HFFc6 (cell line): Measurements from ENCODE around the gene LYPD6. TPM values are rescaled to one million over a fixed set of nuclear protein-coding genes. Genes with fewer than 3 reads are reported as not detected.
"Not testable (repeated sequence)": the region's sequence is repeated elsewhere in the genome, so short reads cannot be mapped to it uniquely, and the experiment has no call there.

Experiments used
- DNase-seq: peaks from one replicate; pipeline ENCODE4 v3.0.0-alpha.2; 2018
- H3K27ac Mint-ChIP-seq: 2 replicates; pipeline ENCODE4 v1.8.0; 2020; ENCODE audit warnings: mild to moderate bottlenecking, mixed read lengths
- H3K27me3 Mint-ChIP-seq: 2 replicates; pipeline ENCODE4 v1.8.0; 2021; ENCODE audit warnings: mild to moderate bottlenecking, moderate library complexity, mixed read lengths; ENCODE audit not compliant: insufficient read depth
- H3K36me3 Mint-ChIP-seq: 2 replicates; pipeline ENCODE4 v1.8.0; 2021; ENCODE audit warnings: low read depth, mixed read lengths
- H3K4me1 Mint-ChIP-seq: 2 replicates; pipeline ENCODE4 v1.8.0; 2020; ENCODE audit warnings: low read depth, mixed read lengths
- H3K4me3 Mint-ChIP-seq: 2 replicates; pipeline ENCODE4 v1.8.0; 2020; ENCODE audit warnings: mild to moderate bottlenecking, moderate library complexity, mixed read lengths
- H3K9me3 Mint-ChIP-seq: 2 replicates; pipeline ENCODE4 v1.8.0; 2020; ENCODE audit warnings: mild to moderate bottlenecking, mixed read lengths
- total RNA-seq, 6 experiments: library from RNA; stranded (reverse); fragmentation: NEBNext Ultra II Directional; extraction: Animal tissue kit (Norgen Biotek cat#: 25700); gene quantifications; 2 replicates in 1 of 6; 3 replicates in 5 of 6; pipeline ENCODE4 v1.2.3, GENCODE V29; 2021
- TF ChIP-seq, protein P1 (sequence below): fragments of 200-600 bp; sonication (generic); IDR thresholded peaks from 2 replicates; pipeline ENCODE4 v1.5.0; 2021; ENCODE audit warnings: antibody characterized with exemption, mild to moderate bottlenecking

LYPD6 gene
- total RNA-seq, 6 experiments from 2014 or later: 16.7 to 29.4 (median 22.4) TPM

GRCh38 chr2:149489452-149489851, 159.1 kb downstream of the LYPD6 start:
- no peak for DNase-seq
- no peak overlapping the region for H3K27ac Mint-ChIP-seq
- no peaks in the 10 kb centered on the region for H3K9me3 Mint-ChIP-seq
- no peaks in the 10 kb centered on the region for H3K36me3 Mint-ChIP-seq
- TF ChIP-seq, protein P1, sequence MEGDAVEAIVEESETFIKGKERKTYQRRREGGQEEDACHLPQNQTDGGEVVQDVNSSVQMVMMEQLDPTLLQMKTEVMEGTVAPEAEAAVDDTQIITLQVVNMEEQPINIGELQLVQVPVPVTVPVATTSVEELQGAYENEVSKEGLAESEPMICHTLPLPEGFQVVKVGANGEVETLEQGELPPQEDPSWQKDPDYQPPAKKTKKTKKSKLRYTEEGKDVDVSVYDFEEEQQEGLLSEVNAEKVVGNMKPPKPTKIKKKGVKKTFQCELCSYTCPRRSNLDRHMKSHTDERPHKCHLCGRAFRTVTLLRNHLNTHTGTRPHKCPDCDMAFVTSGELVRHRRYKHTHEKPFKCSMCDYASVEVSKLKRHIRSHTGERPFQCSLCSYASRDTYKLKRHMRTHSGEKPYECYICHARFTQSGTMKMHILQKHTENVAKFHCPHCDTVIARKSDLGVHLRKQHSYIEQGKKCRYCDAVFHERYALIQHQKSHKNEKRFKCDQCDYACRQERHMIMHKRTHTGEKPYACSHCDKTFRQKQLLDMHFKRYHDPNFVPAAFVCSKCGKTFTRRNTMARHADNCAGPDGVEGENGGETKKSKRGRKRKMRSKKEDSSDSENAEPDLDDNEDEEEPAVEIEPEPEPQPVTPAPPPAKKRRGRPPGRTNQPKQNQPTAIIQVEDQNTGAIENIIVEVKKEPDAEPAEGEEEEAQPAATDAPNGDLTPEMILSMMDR: no peak
- peaks cover 4% of the 10 kb centered on the region; the same call in 1 of the 2 replicates for H3K27me3 Mint-ChIP-seq
- H3K4me1 Mint-ChIP-seq: peaks cover 39% of the 10 kb centered on the region
- peak overlapping the region; percentile 20; the same call in 1 of the 2 replicates for H3K4me3 Mint-ChIP-seq

GRCh38 chr2:149490296-149490695, 159.9 kb downstream of the LYPD6 start:
- Mint-ChIP-seq H3K4me1 (peaks cover 38% of the 10 kb centered on the region), H3K4me3 (peak overlapping the region; percentile 27), H3K36me3 (no peaks in the 10 kb centered on the region), H3K27me3 (peaks cover 4% of the 10 kb centered on the region; the same call in 1 of the 2 replicates), H3K27ac (peak overlapping the region; percentile 30; the same call in 1 of the 2 replicates), H3K9me3 (no peaks in the 10 kb centered on the region; the same call in 1 of the 2 replicates)
- TF ChIP-seq, protein P1: peak; percentile 40; the same call in 1 of the 2 replicates
- peak; percentile 59 for DNase-seq

DNA sequence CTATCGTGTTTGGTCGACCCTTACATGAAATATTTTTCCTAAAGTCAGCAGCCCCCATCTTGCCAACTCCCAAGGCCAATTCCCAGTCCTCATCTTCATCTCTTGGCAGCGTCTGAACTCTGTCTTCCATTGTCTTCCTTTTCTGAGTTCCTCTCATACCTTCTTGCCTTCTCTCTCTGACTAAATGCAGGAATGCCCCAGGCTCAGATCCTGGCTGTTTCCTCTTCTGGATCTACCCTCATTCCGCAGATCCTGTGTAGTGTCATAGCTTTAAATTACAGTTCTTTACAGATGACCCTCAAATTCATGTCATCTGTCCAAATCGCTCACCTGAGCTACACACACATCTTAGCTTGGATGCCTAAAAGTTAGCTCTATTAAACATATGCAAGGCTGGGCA, 162.5 kb downstream of the LYPD6 start:
- peaks cover 30% of the 10 kb centered on the region for H3K4me1 Mint-ChIP-seq
- no peak overlapping the region for H3K27ac Mint-ChIP-seq
- no peak for DNase-seq
- TF ChIP-seq, protein P1: no peak
- H3K9me3 Mint-ChIP-seq: peaks cover 11% of the 10 kb centered on the region; the same call in 1 of the 2 replicates
- H3K4me3 Mint-ChIP-seq: no peak overlapping the region
- H3K36me3 Mint-ChIP-seq: 0 out of 2 replicates have a peak, but pooled peaks cover 7% of the 10 kb centered on the region
- H3K27me3 Mint-ChIP-seq: peaks cover 4% of the 10 kb centered on the region

GRCh38 chr2:149499204-149499603, 168.8 kb downstream of the LYPD6 start:
- DNase-seq, H3K4me3 Mint-ChIP-seq, H3K27ac Mint-ChIP-seq, H3K27me3 Mint-ChIP-seq, H3K4me1 Mint-ChIP-seq: not testable (repeated sequence)
- Mint-ChIP-seq H3K36me3 (peaks cover 18% of the 10 kb centered on the region; the same call in 1 of the 2 replicates), H3K9me3 (peaks cover 16% of the 10 kb centered on the region; the same call in 1 of the 2 replicates)

DNA sequence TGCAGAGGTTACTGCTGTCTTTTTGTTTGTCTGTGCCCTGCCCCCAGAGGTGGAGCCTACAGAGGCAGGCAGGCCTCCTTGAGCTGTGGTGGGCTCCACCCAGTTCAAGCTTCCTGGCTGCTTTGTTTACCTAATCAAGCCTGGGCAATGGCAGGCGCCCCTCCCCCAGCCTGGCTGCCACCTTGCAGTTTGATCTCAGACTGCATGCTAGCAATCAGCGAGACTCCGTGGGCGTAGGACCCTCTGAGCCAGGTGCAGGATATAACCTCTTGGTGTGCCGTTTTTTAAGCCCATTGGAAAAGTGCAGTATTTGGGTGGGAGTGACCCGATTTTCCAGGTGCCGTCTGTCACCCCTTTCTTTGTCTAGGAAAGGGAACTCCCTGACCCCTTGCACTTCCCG, 176.4 kb downstream of the LYPD6 start:
- not testable (repeated sequence) for H3K4me1 Mint-ChIP-seq, H3K9me3 Mint-ChIP-seq, DNase-seq, H3K4me3 Mint-ChIP-seq, H3K27me3 Mint-ChIP-seq, H3K36me3 Mint-ChIP-seq, H3K27ac Mint-ChIP-seq

DNA sequence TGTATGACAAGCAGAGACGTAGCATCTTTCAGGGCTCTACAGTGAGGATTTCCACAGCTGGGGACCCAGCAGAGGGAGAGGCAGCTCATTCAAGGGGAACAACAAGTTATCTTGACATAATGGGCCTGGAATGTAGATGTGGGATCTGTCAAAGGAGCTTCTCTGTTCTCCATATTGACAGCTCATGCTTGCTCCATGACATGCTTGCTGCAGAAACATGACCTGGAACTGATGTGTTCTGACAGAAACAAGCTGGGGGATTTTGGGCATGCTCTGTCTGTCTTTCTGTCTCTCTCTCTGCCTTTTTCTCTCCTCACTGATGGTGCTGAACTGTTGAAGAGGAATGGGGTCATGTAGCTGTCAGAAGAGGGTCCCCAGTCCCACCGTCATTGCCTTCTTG, 177.6 kb downstream of the LYPD6 start:
- Mint-ChIP-seq H3K36me3 (no peaks in the 10 kb centered on the region), H3K4me3 (no peak overlapping the region), H3K4me1 (no peaks in the 10 kb centered on the region), H3K9me3 (0 out of 2 replicates have a peak, but pooled peaks cover 3% of the 10 kb centered on the region), H3K27ac (no peak overlapping the region), H3K27me3 (peaks cover 9% of the 10 kb centered on the region)
- TF ChIP-seq, protein P1: no peak
- DNase-seq: no peak
